GM19455 (cell line): ENCODE results near the gene PLXNA4.

Experiments used
- ATAC-seq: cut with Tn5 transposase; IDR thresholded peaks from one replicate; pipeline ENCODE4 v1.9.1; 2021; ENCODE audit not compliant: unreplicated experiment

Gene PLXNA4

GRCh38 chr7:132225216-132226030 is 350.8 kb downstream of the PLXNA4 start:
- no peak for ATAC-seq

- no peak for ATAC-seq
Measured at GRCh38 chr7:132221356-132221755, 354.9 kb downstream of the PLXNA4 start.

- no peak for ATAC-seq
Measured at GRCh38 chr7:132220060-132220459, 356.2 kb downstream of the PLXNA4 start.

- ATAC-seq = no peak
Measured at GRCh38 chr7:132218876-132219275, 357.4 kb downstream of the PLXNA4 start.

- ATAC-seq = no peak
Measured at GRCh38 chr7:132216847-132217525, 359.3 kb downstream of the PLXNA4 start.

- ATAC-seq = no peak
Measured at GRCh38 chr7:132214452-132214851, 361.8 kb downstream of the PLXNA4 start.

- ATAC-seq = no peak
Measured at GRCh38 chr7:132213583-132213982, 362.7 kb downstream of the PLXNA4 start.

- no peak for ATAC-seq
Measured at GRCh38 chr7:132211971-132212370, 364.3 kb downstream of the PLXNA4 start.

GRCh38 chr7:132210821-132211220 is 365.4 kb downstream of the PLXNA4 start:
- ATAC-seq = no peak

- no peak for ATAC-seq
Measured at GRCh38 chr7:132207782-132208181, 368.5 kb downstream of the PLXNA4 start.

GRCh38 chr7:132207211-132207610 is 369.1 kb downstream of the PLXNA4 start:
- no peak for ATAC-seq

GRCh38 chr7:132206594-132206993 is 369.7 kb downstream of the PLXNA4 start:
- ATAC-seq = no peak

GRCh38 chr7:132205509-132205908 is 370.8 kb downstream of the PLXNA4 start:
- no peak for ATAC-seq

GRCh38 chr7:132203021-132203420 is 373.2 kb downstream of the PLXNA4 start:
- ATAC-seq = no peak

- no peak for ATAC-seq
Measured at GRCh38 chr7:132202541-132202940, 373.7 kb downstream of the PLXNA4 start.

- no peak for ATAC-seq
Measured at GRCh38 chr7:132200141-132200540, 376.1 kb downstream of the PLXNA4 start.

- no peak for ATAC-seq
Measured at GRCh38 chr7:132199626-132200025, 376.6 kb downstream of the PLXNA4 start.

GRCh38 chr7:132197772-132198171 is 378.5 kb downstream of the PLXNA4 start:
- no peak for ATAC-seq

GRCh38 chr7:132193898-132194297 is 382.4 kb downstream of the PLXNA4 start:
- ATAC-seq = no peak

- no peak for ATAC-seq
Measured at GRCh38 chr7:132192809-132193208, 383.5 kb downstream of the PLXNA4 start.

GRCh38 chr7:132191418-132191817 is 384.9 kb downstream of the PLXNA4 start:
- no peak for ATAC-seq

GRCh38 chr7:132190683-132191082 is 385.6 kb downstream of the PLXNA4 start:
- no peak for ATAC-seq
